ENCODE measurements around the gene FANCC.

The FANCC gene

GRCh38 chr9:95143591-95144561, 173.6 kb downstream of the FANCC start:
- DNase-seq (no peak), ATAC-seq (no peak)

GRCh38 chr9:95142728-95143127, 174.8 kb downstream of the FANCC start:
- no peak for DNase-seq
- no peak for ATAC-seq

GRCh38 chr9:95142315-95142714, 175.2 kb downstream of the FANCC start:
- no peak for DNase-seq

GRCh38 chr9:95140821-95141220, 176.7 kb downstream of the FANCC start:
- ATAC-seq (no peak), DNase-seq (no peak)

More at GRCh38 chr9:95142315-95142714, 175.2 kb downstream of the FANCC start:
- ATAC-seq = no peak

- ATAC-seq (no peak), DNase-seq (no peak)
Observed at GRCh38 chr9:95139126-95139525, 178.4 kb downstream of the FANCC start.

- ATAC-seq (no peak), DNase-seq (no peak)
Observed at GRCh38 chr9:95138474-95138873, 179.0 kb downstream of the FANCC start.

GRCh38 chr9:95137587-95138145, 179.8 kb downstream of the FANCC start:
- DNase-seq (no peak), ATAC-seq (no peak)

- DNase-seq (no peak), ATAC-seq (no peak)
Observed at GRCh38 chr9:95135756-95136155, 181.8 kb downstream of the FANCC start.

GRCh38 chr9:95134457-95134881, 183.0 kb downstream of the FANCC start:
- DNase-seq (no peak), ATAC-seq (no peak)

- DNase-seq (no peak), ATAC-seq (no peak)
Observed at GRCh38 chr9:95133325-95133705, 184.2 kb downstream of the FANCC start.

- DNase-seq (no peak), ATAC-seq (no peak)
Observed at GRCh38 chr9:95132366-95133324, 184.9 kb downstream of the FANCC start.

GRCh38 chr9:95131023-95131943, 186.2 kb downstream of the FANCC start:
- DNase-seq (peak; percentile 47), ATAC-seq (peak; percentile 36)

GRCh38 chr9:95130484-95130883, 187.0 kb downstream of the FANCC start:
- DNase-seq = no peak
- ATAC-seq = no peak

GRCh38 chr9:95129476-95130291, 187.8 kb downstream of the FANCC start:
- DNase-seq (no peak), ATAC-seq (no peak)

- DNase-seq (no peak), ATAC-seq (no peak)
Observed at GRCh38 chr9:95128177-95128524, 189.4 kb downstream of the FANCC start.

- ATAC-seq (peak; percentile 90), DNase-seq (peak; percentile 83)
Observed at GRCh38 chr9:95127249-95128176, 190.0 kb downstream of the FANCC start.

GRCh38 chr9:95126739-95127138, 190.8 kb downstream of the FANCC start:
- ATAC-seq = no peak
- no peak for DNase-seq

GRCh38 chr9:95125652-95126051, 191.9 kb downstream of the FANCC start:
- DNase-seq = no peak
- ATAC-seq = no peak
